Stomach smooth muscle (tissue), 2 donors: ENCODE data around the gene RUNX3.
"Not testable (repeated sequence)": the region's sequence is repeated elsewhere in the genome, so short reads cannot be mapped to it uniquely, and the experiment has no call there.

Source experiments
- H3K27ac ChIP-seq: one replicate; pipeline ENCODE4 v1.7.0; 2013; ENCODE audit warnings: mild to moderate bottlenecking, low read length, inconsistent platforms
- H3K27me3 ChIP-seq, 2 donors: one replicate each; pipeline ENCODE4 v1.7.0; 2013; ENCODE audit warnings: low read length in 2 of 2; ENCODE audit not compliant: insufficient read depth in 2 of 2, control insufficient read depth in 1 of 2
- H3K36me3 ChIP-seq, 2 donors: one replicate each; pipeline ENCODE4 v1.7.0; 2013; ENCODE audit warnings: low read length in 2 of 2; ENCODE audit not compliant: control insufficient read depth in 2 of 2, insufficient read depth in 2 of 2
- H3K4me1 ChIP-seq: one replicate; pipeline ENCODE4 v1.7.0; 2013; ENCODE audit warnings: low read length; ENCODE audit not compliant: control insufficient read depth, insufficient read depth
- H3K4me3 ChIP-seq, 2 donors: one replicate each; pipeline ENCODE4 v1.7.0; 2013; ENCODE audit warnings: low read length in 2 of 2
- H3K9ac ChIP-seq, 2 donors: one replicate each; pipeline ENCODE4 v1.7.0; 2013; ENCODE audit warnings: low read length in 2 of 2, mild to moderate bottlenecking in 1 of 2
- H3K9me3 ChIP-seq, 2 donors: one replicate each; pipeline ENCODE4 v1.7.0; 2013; ENCODE audit warnings: low read length in 2 of 2; ENCODE audit not compliant: control insufficient read depth in 2 of 2
- donor health status: healthy.
- donor health status: Pancreatic carcinoma.

Gene RUNX3

GRCh38 chr1:24930260-24931145, at the start of gene RUNX3:
Gene RUNX3 (minus strand): TSS chr1:24930276. CDS start chr1:24929868, 408 bp downstream.
- Histone ChIP-seq H3K27ac (no peak within 1 kb of the TSS), H3K4me1 (peaks cover 30% of the 10 kb centered on the region), H3K4me3 (peak within 1 kb of the TSS in 1 of 2 donors; percentile 44), H3K9ac (no peak within 1 kb of the TSS), H3K36me3 (no peaks in the 10 kb centered on the region), H3K27me3 (peaks cover 79 to 95% of the 10 kb centered on the region in 2 donors), H3K9me3 (no peaks in the 10 kb centered on the region)

GRCh38 chr1:24979232-24979631, 49.2 kb upstream of the RUNX3 start:
- not testable (repeated sequence) for H3K36me3 ChIP-seq, H3K27ac ChIP-seq, H3K4me1 ChIP-seq, H3K4me3 ChIP-seq, H3K27me3 ChIP-seq, H3K9ac ChIP-seq
- H3K9me3 ChIP-seq = peaks cover 8 to 16% of the 10 kb centered on the region in 2 donors

GRCh38 chr1:24978383-24979032, 48.4 kb upstream of the RUNX3 start:
- H3K4me1 ChIP-seq = no peaks in the 10 kb centered on the region
- H3K36me3 ChIP-seq = no peaks in the 10 kb centered on the region
- peaks cover 0 to 6% of the 10 kb centered on the region in 2 donors for H3K27me3 ChIP-seq
- H3K27ac ChIP-seq = no peak overlapping the region
- H3K4me3 ChIP-seq = no peak overlapping the region
- peaks cover 12 to 16% of the 10 kb centered on the region in 2 donors for H3K9me3 ChIP-seq
- H3K9ac ChIP-seq = no peak overlapping the region

GRCh38 chr1:24975391-24975790, 45.3 kb upstream of the RUNX3 start:
- H3K27ac ChIP-seq = no peak overlapping the region
- no peaks in the 10 kb centered on the region for H3K4me1 ChIP-seq
- H3K9ac ChIP-seq = no peak overlapping the region
- no peaks in the 10 kb centered on the region for H3K36me3 ChIP-seq
- H3K27me3 ChIP-seq = peaks cover 5 to 7% of the 10 kb centered on the region in 2 donors
- no peak overlapping the region for H3K4me3 ChIP-seq
- H3K9me3 ChIP-seq = peaks cover 12 to 16% of the 10 kb centered on the region in 2 donors

- H3K9ac ChIP-seq = no peak overlapping the region
- peaks cover 12 to 16% of the 10 kb centered on the region in 2 donors for H3K9me3 ChIP-seq
- H3K4me3 ChIP-seq = no peak overlapping the region
- H3K4me1 ChIP-seq = no peaks in the 10 kb centered on the region
- peaks cover 10 to 11% of the 10 kb centered on the region in 2 donors for H3K27me3 ChIP-seq
- H3K27ac ChIP-seq = no peak overlapping the region
- H3K36me3 ChIP-seq = no peaks in the 10 kb centered on the region
Measured at GRCh38 chr1:24973315-24973714, 43.2 kb upstream of the RUNX3 start.

- H3K4me1 ChIP-seq = no peaks in the 10 kb centered on the region
- peaks cover 12 to 16% of the 10 kb centered on the region in 2 donors for H3K9me3 ChIP-seq
- H3K36me3 ChIP-seq = no peaks in the 10 kb centered on the region
- H3K4me3 ChIP-seq = no peak overlapping the region
- peaks cover 9 to 10% of the 10 kb centered on the region in 2 donors for H3K27me3 ChIP-seq
- no peak overlapping the region for H3K27ac ChIP-seq
- H3K9ac ChIP-seq = no peak overlapping the region
Measured at GRCh38 chr1:24972915-24973242, 42.8 kb upstream of the RUNX3 start.

- H3K36me3 ChIP-seq = no peaks in the 10 kb centered on the region
- no peaks in the 10 kb centered on the region for H3K4me1 ChIP-seq
- H3K27ac ChIP-seq = no peak overlapping the region
- peaks cover 9 to 10% of the 10 kb centered on the region in 2 donors for H3K27me3 ChIP-seq
- H3K4me3 ChIP-seq = no peak overlapping the region
- H3K9ac ChIP-seq = no peak overlapping the region
- peaks cover 12 to 16% of the 10 kb centered on the region in 2 donors for H3K9me3 ChIP-seq
Measured at GRCh38 chr1:24972221-24972914, 42.3 kb upstream of the RUNX3 start.

GRCh38 chr1:24970926-24971875, 41.1 kb upstream of the RUNX3 start:
- H3K9ac ChIP-seq = no peak overlapping the region
- no peak overlapping the region for H3K4me3 ChIP-seq
- peaks cover 8 to 9% of the 10 kb centered on the region in 2 donors for H3K9me3 ChIP-seq
- H3K4me1 ChIP-seq = no peaks in the 10 kb centered on the region
- H3K27me3 ChIP-seq = peaks cover 10 to 13% of the 10 kb centered on the region in 2 donors
- no peak overlapping the region for H3K27ac ChIP-seq
- H3K36me3 ChIP-seq = no peaks in the 10 kb centered on the region

GRCh38 chr1:24970399-24970753, 40.3 kb upstream of the RUNX3 start:
- no peaks in the 10 kb centered on the region for H3K36me3 ChIP-seq
- H3K4me1 ChIP-seq = no peaks in the 10 kb centered on the region
- no peak overlapping the region for H3K9ac ChIP-seq
- no peak overlapping the region for H3K27ac ChIP-seq
- H3K4me3 ChIP-seq = no peak overlapping the region
- peaks cover 10 to 13% of the 10 kb centered on the region in 2 donors for H3K27me3 ChIP-seq
- H3K9me3 ChIP-seq = peaks cover 8% of the 10 kb centered on the region in 2 donors
